GM12873 (cell line): ENCODE measurements around the gene UBIAD1.

ENCODE experiments used
- TF ChIP-seq, protein P1 (sequence below): IDR thresholded peaks from 2 replicates; pipeline ENCODE4 v1.5.1; 2012; ENCODE audit warnings: low read depth, mild to moderate bottlenecking, moderate library complexity, low read length, control low read depth; ENCODE audit not compliant: insufficient read depth; ENCODE audit errors: missing control alignments

Gene UBIAD1, protein sequence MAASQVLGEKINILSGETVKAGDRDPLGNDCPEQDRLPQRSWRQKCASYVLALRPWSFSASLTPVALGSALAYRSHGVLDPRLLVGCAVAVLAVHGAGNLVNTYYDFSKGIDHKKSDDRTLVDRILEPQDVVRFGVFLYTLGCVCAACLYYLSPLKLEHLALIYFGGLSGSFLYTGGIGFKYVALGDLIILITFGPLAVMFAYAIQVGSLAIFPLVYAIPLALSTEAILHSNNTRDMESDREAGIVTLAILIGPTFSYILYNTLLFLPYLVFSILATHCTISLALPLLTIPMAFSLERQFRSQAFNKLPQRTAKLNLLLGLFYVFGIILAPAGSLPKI

DNA sequence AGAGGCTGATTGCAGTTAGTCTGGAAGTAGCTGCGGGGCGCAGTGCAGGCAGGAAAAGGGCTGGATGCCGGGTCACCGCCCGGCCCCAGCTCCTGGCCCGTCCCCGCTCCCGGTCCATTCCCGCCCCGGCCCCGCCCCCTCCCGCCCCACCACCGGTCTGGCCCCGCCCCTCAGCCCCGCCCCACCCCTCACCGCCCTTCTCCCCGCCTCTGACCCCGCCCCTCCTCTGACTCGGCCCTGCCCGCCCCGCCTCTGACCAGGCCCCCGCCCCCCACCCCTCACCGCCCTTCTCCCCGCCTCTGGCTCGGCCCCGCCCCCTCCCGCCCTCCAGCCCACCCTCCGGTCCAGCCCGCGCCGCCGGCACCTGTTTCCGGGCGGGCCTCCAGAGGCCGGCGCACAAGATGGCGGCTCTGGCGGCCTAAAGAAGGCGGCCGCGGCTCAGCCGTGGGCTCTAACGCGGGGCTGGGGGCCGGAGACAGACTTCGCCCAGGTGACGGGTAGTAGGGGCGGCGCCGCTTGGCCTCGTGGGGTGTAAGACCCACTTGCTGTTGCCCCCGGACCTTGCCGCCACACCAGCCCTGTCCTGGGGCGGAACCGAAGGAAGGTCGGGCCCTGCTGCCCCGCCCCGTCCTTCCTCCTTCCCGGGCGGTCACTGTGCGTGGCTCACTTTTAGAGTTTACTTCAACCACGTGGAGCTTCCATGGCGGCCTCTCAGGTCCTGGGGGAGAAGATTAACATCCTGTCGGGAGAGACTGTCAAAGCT, at the start of gene UBIAD1:
UBIAD1 (plus strand) TSS at position 367 of the 763 bp plus-strand sequence; CDS start at position 701, 334 bp downstream.
- TF ChIP-seq, protein P1, sequence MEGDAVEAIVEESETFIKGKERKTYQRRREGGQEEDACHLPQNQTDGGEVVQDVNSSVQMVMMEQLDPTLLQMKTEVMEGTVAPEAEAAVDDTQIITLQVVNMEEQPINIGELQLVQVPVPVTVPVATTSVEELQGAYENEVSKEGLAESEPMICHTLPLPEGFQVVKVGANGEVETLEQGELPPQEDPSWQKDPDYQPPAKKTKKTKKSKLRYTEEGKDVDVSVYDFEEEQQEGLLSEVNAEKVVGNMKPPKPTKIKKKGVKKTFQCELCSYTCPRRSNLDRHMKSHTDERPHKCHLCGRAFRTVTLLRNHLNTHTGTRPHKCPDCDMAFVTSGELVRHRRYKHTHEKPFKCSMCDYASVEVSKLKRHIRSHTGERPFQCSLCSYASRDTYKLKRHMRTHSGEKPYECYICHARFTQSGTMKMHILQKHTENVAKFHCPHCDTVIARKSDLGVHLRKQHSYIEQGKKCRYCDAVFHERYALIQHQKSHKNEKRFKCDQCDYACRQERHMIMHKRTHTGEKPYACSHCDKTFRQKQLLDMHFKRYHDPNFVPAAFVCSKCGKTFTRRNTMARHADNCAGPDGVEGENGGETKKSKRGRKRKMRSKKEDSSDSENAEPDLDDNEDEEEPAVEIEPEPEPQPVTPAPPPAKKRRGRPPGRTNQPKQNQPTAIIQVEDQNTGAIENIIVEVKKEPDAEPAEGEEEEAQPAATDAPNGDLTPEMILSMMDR = no peak

DNA sequence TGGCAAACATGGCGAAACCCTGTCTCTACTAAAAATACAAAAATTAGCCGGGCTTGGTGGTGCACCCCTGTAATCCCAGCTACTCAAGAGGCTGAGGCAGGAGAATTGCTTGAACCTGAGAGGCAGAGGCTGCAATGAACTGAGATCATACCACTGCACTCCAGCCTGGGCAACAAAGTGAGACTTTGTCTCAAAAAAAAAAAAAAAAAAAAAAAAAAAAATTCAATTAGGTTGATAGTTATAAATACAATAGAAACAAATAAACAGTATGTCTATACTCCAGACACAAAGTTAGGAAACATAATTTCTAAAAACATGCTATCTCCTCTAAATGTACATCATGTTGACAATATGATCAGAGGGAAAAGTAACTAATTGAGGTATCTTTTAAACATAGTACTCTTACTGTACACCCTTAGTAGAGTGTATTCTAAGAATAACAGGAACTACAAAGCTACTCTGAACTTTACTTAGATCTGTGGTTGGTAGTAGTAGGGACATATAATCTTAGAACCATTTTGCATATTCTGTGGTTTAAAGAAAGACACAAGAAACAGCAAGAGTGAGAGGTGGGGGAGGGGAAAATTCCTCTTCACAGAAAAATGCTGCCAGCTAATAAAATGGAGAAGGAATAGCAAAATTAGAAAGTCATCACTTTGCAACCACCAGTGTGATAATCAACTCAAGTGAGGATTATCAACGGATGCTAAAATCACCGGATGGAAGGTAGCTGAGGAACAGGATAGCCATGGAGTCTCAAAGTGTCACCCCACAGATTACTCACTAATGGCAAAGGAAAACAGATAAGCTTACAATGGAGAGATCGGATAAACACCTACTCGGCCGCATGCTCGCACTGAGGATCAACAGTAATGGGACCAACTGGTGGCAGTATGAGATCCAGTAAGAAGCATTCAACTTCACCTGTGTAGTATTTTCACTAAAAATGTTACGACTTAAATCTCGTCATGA, 45.6 kb upstream of the UBIAD1 start:
- TF ChIP-seq, protein P1 = no peak

DNA sequence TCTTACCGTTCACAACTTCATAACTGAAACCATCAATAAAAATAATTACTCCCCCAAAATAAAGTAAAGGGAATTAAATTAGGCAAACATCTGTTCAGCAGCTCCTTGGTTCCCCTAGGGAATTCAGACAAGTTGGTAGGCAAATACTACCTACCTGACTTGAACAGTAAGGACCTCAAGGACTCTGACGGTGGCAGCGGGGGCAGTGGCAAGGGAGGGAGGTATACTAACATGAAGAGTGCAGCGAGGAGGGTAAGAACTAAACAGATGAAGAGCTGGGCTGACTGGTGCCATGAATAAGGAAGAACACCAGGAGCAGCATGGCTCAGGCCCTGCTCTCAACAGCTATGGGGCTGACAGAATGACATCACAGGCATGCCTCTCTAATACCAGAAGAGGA, 43.8 kb upstream of the UBIAD1 start:
- TF ChIP-seq, protein P1 = no peak

- TF ChIP-seq, protein P1 = no peak
Measured at GRCh38 chr1:11233208-11233607, 39.8 kb upstream of the UBIAD1 start.

DNA sequence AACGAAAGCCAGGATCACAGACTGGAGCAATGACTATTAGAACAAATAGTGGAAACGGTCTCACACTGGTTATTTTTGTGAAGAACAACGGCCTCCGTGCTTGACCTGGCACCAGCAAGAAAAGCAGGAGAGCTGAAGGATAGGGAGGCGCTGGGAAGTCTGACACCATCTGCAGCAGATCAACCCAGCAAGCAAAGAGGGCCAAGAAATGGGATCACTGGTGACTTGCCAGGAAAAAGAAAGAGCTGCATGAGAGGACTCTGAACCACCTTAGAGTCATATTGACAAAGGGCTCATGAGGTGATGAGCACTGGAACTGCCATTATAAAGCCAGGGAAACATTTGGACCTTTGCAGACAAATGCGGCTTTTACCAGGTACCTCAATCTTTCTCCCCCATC, 35.6 kb upstream of the UBIAD1 start:
- TF ChIP-seq, protein P1 = no peak

GRCh38 chr1:11238311-11238710, 34.7 kb upstream of the UBIAD1 start:
- TF ChIP-seq, protein P1 = no peak
